ENCODE results near the gene CDKAL1.

The CDKAL1 gene

DNA sequence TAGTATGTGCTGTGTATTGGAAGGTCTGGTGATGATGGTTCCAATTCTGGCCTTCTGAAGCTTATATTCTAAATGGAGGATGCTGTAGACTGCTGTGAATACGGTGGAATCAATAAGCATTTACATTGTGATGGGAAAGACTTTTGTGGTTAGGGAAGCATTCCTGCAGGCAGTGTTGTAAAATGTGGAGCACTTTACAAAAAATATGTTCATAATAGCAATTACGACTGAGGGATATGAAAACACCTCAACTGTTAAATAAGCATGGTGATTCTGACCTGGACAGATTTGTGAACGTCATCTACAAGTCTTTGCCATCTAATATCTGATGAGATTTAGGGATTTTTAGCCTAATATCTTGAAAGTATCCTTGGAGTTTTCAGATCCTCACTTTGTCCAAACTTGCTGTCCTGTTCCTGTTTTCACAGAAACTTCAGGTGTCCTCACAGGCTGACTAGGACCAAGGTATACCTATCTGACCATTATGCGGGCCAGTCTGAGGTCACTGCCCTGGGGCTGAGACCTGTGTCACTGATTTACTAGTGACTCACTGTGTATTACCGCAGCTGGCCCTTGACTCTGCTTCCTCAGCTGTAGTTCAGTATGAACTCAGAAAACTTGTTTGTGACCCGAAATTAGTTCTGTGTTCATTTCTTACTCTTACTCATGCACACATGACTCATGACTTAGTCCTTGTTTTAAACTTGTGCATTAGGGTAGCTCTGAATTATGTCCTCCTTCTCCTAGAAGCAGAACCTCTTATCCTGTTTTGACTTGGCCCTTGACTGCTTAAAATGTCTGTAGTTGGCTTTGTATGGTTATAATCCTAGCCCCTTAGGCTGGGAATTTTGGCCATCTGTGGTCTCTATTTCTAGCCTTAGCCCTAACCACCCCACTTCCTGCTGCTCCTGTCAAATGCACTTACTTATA lies 343.0 kb downstream of the CDKAL1 start:
- peak; percentile 28 for DNase-seq (ENCODE audit: low spot score)

GRCh38 chr6:20879121-20879520 lies 344.9 kb downstream of the CDKAL1 start:
- no peak for DNase-seq (ENCODE audit: low spot score)

- DNase-seq (ENCODE audit: low spot score) = no peak
These were observed 345.3 kb downstream of the CDKAL1 start for GRCh38 chr6:20879526-20879925.

- DNase-seq (ENCODE audit: low spot score) = no peak
These were observed 347.1 kb downstream of the CDKAL1 start for GRCh38 chr6:20881365-20881764.

GRCh38 chr6:20882014-20882413 lies 347.8 kb downstream of the CDKAL1 start:
- no peak for DNase-seq (ENCODE audit: low spot score)

- no peak for DNase-seq (ENCODE audit: low spot score)
These were observed 350.8 kb downstream of the CDKAL1 start for GRCh38 chr6:20885076-20885475.

DNA sequence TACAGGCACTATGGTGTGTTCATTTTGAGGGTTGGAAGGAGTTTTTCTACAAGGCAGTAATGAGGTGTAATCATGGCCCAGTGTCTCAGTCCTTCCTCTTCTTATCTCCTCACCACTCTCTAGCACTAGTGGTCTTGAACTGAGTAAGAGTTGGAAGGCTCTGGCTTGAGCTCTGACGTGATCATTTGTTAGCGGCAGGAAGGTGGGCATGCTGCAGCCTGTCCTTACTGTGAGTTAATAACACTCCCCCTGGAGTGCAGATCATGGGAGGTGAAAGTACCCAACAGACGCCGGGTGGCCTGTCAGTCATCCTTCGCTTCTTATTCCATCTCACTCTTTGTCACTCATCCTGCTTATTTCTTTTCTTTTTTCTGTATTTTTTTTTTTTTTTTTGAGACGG lies 356.9 kb downstream of the CDKAL1 start:
- DNase-seq (ENCODE audit: low spot score) = no peak

GRCh38 chr6:20892365-20892764 lies 358.1 kb downstream of the CDKAL1 start:
- no peak for DNase-seq (ENCODE audit: low spot score)

DNA sequence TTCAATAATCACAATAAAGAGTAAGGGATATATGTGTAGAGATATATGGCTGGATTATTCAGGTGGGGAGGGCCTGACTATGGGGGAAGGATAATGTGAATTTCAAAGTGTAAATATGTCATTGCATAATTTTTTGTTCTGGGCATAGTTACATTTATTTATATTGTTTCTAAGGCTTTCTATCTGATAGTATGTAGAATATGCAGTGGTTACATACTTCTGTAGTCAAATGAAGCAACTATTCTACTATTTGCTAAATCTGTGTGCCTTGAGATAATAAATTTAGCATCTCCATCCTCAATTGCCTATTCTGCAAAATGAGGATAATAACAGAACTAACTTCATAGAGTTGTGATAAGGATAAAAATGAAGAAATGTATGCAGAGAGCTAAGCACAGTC lies 359.2 kb downstream of the CDKAL1 start:
- no peak for DNase-seq (ENCODE audit: low spot score)

DNA sequence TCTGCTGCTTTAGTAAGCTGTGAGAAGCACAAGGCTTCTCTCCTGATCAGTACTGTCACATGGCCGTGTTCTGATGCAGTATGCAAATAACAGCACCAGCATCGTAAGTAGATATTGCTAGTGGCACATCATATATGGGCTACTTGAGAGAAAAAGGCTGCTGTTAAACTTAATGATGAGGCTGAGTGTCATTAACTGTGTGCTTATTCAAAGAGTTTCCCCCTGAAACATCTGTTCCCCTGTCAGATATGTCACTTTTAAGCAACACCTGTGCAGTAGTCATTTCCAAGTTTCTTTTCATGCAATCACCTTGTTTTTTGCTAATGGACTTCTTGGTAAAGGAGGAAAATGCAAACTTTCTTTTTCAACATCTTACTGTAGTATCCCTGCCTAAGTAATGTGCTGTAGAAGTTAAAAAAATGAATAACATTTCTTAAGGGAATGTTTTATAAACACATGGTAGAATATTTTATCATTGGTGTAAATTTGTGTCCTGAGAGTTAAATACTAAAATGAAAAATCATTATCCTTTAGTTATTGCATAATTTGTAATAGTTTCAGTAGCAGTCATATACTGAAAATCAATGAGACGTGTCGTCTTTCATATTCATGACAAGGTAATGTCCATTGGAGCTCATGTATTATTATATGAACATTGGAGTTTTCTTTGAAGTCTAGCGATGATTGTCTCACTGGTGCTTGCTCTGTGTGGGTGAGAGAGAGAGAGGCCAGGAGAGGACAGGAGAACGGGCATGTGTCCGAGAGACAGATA lies 366.3 kb downstream of the CDKAL1 start:
- no peak for DNase-seq (ENCODE audit: low spot score)

GRCh38 chr6:20905377-20905776 lies 371.1 kb downstream of the CDKAL1 start:
- no peak for DNase-seq (ENCODE audit: low spot score)

DNA sequence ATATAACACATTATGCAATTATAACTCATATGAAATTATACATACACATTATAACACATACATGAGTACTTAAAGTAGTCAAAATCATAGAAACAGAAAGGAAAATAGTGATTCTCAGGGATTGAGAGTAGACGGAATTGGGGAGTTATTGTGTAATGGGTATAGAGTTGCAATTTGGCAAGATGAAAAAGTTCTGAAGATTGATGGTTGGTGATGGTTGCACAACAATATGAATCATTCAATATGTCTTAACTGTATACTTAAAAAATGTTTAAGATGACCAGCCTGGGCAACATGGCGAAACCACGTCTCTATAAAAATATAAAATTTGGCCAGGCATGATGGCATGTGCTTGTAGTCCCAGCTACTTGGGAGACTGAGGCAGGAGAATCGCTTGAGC lies 372.7 kb downstream of the CDKAL1 start:
- no peak for DNase-seq (ENCODE audit: low spot score)

DNA sequence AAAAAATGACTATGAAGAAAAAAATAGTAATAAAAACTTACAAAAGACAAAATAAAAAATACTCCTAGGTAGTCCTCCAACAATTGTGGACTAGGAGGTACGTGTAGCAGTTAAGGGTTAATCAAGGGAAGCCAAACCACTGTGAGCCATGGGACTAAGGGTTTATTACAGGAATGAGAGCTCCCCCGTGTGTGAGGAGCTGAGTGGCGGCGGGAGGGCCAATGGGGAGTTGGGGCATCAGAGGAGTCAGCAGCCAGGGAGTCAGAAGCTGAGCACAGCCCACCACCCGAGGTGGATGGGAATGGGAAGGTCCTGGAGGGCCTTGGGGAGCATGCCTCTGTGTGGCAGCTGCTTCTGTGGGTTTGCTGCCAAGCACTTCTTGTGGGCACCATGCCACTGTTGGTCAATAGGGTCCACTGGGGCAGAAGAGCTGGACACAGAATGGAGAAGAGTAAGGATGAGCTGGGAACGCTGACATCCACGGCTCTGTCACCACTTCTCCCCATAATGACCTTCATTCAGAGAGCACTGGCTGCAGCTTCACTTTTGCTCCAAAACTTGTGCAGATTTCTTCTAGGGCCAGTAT lies 373.3 kb downstream of the CDKAL1 start:
- no peak for DNase-seq (ENCODE audit: low spot score)

GRCh38 chr6:20909621-20910020 lies 375.4 kb downstream of the CDKAL1 start:
- DNase-seq (ENCODE audit: low spot score) = no peak

DNA sequence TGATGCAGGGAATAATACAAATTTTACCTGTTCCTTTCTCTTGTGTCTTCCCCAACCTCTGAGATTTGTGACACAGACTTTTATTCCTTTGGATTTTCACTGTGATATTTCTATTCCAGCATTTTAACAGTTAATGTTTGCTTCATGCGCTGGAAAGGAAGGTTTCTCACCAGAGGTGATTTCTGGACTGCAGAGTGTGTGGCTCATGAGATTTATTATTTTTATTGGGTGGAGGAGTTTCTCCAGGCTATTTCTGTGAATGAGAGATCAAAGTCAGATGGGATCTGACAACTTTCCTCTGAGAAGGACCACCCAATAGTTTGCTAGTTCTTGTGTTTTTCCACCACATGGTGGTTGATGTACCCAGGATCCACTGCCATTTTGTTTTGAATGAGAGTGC lies 377.5 kb downstream of the CDKAL1 start:
- no peak for DNase-seq (ENCODE audit: low spot score)

- no peak for DNase-seq (ENCODE audit: low spot score)
These were observed 380.9 kb downstream of the CDKAL1 start for GRCh38 chr6:20915156-20915555.

DNA sequence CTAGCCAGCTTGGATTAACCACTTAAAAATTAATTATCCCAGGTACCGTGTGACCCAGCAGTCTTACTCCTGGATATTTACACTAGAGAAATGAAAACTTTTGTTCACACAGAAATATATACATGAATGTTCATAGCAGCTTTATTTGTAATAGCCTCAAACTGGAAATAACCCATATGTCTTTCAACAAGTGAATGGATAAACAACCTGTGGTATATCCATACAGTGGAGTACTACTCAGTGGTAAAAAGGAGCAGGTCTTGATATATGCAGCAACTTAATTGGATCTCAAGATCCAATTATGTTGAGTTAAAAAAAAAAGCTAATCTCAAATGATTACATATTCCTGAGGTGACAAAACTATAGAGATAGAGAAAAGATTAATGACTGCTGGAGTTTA lies 381.4 kb downstream of the CDKAL1 start:
- DNase-seq (ENCODE audit: low spot score) = no peak

DNA sequence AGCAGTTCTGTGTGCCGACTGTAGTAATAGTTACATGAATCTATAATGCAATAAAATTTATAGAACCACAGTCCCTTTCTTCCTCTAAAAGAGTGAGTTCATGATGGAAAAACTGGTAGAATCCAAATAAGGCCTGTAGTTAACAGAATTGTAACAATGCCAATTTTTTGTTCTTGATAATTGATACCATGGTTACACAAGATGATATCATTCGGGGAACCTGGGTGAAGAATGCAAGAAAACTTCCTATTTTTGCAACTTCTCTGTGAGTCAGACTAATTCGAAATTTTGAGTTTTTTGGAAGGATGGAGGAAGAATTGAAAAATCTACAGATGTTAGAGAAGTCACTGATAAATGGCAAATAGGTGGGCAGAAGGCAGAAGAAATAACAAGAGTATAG lies 381.8 kb downstream of the CDKAL1 start:
- DNase-seq (ENCODE audit: low spot score) = no peak

DNA sequence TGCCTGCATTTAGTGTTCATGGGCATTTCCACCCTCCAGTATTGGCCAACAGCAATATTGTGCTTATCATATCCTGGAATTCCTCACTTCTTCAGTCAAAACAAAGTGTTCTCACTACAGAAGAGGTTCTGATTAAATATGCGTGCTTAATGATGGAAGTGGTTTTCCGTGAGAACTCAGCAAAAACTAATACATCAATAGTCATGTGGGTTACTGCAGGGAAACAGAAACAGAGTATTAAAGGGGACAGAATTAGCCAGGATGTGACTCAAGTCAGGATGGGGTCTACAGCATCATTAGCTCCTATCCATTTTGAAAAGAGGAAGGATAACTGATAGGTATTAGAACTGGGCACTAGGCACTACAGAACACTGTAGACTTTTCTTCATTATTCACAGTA lies 384.6 kb downstream of the CDKAL1 start:
- DNase-seq (ENCODE audit: low spot score) = no peak

DNA sequence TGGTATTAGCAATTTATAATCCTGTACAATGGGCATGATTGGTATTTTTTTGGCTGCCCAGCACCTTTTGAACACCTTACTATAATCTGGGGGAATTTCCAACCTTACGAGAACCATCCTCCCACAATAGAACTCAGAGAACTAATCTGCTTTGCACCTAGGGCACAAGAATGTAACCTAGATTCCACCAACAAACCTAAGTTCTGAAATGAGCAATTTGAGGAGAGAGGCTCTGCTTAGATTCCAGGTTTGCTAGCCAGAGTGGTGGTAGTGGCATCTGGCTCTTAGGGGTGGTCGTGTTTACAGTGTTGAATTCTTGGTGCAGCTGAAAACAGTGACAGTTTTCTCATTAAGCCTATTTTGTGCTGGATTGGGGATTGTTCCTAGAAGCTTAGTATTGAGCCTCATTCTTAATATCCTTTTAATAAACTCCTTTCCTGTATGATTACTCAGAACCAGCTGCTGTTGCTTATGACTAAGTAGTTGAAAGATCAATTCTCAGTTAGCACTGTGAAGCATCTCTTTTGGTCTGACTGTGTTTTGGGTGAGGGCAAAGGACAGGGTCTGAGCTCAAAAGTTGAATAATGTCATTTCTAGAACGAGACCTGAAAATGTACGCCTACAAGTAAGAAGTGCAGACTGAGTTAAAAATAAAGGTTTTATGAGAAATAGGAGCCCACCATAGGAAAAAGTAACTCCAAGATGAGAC lies 385.6 kb downstream of the CDKAL1 start:
- DNase-seq (ENCODE audit: low spot score) = no peak

DNA sequence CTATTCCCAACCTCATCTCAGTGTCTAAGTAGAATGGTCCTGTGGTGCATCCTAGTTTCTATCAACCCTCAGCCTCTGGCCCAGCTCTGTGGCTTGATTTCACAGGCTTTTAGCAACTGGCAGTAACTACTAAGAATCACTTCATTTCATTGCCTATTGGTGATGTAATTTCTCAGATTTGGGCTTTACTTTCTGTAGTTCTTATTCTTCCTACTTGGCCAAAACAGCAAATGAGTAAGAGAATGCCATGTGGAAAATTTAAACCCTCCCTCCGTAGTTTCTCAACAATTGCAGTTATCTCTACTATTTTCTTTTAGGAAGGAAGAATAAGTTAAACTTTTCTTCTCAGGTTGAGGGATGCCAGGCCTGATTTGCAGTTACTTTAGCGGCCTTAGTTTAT lies 387.3 kb downstream of the CDKAL1 start:
- no peak for DNase-seq (ENCODE audit: low spot score)

DNA sequence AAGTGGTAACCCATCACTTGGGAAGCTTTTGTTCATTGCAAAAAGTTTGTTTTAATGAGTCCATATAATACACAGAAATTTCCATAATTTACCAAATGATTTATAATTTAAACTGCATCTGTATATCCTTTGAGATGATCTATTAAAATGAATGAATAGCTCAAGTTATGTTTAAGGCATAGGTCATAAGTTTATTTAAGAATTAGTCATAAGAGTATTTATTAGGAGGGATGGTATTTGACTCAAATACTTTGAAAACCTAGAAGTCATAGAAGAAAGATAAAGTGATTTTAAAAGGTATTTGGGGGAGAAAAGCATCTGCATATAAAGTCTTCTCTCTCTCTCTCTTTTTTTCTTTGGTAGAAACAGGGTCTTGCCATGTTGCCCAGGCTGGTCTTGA lies 388.5 kb downstream of the CDKAL1 start:
- DNase-seq (ENCODE audit: low spot score) = no peak
